NB4 (cell line): ENCODE data around the gene LIX1L.

Experiments
- DNase-seq: peaks from one replicate; pipeline ENCODE4 v3.0.0; 2010; ENCODE audit warnings: low read depth
- H3K4me3 ChIP-seq: one replicate; pipeline ENCODE4 v1.5.1; 2011; ENCODE audit warnings: mild to moderate bottlenecking, low read depth, low read length, moderate library complexity
- CTCF ChIP-seq: IDR thresholded peaks from one replicate; pipeline ENCODE4 v1.5.1; 2012; ENCODE audit warnings: low read depth, low read length
- MYC ChIP-seq: IDR thresholded peaks from 2 replicates; pipeline ENCODE4 v1.6.1; 2011; ENCODE audit warnings: low read depth, low read length
- POLR2A ChIP-seq: IDR thresholded peaks from 2 replicates; pipeline ENCODE4 v1.6.1; 2011; ENCODE audit warnings: mild to moderate bottlenecking; ENCODE audit not compliant: insufficient read length; ENCODE audit errors: extremely low read depth
- TF ChIP-seq, protein P1 (sequence below): IDR thresholded peaks from 2 replicates; pipeline ENCODE4 v1.6.1; 2011; ENCODE audit warnings: low read depth, low read length

Gene LIX1L

GRCh38 chr1:145916745-145917144 is 41.1 kb downstream of the LIX1L start:
- H3K4me3 ChIP-seq = no peak overlapping the region
- TF ChIP-seq POLR2A = no peak
- TF ChIP-seq, protein P1, sequence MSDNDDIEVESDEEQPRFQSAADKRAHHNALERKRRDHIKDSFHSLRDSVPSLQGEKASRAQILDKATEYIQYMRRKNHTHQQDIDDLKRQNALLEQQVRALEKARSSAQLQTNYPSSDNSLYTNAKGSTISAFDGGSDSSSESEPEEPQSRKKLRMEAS = no peak
- TF ChIP-seq MYC = no peak
- TF ChIP-seq CTCF = no peak
- no peak for DNase-seq

DNA sequence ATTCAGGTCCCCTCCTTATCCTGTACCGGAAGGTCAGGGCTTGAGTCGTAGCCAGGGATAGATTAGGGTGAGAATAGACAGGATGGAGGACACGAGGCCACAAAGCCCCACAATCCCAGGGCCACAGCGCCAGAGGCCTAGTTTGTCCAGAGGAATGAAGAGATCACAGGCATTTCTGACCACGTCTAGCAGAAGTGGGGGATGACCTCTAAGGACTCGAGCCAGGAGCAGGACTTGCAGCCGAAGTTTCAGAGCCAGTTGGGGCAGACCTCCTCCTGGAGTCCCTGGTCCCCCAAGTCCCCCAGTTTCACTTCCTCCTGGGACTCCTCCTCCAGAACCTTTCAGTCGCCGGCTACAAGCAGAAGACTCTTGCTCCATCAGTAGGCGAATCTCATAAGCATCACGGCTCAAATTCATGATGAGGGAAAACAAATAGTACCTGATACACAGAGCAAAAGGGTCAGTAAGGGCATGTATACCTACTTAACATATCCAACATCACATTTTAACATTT is 45.6 kb downstream of the LIX1L start:
- TF ChIP-seq MYC = no peak
- no peak for TF ChIP-seq POLR2A
- no peak for TF ChIP-seq CTCF
- TF ChIP-seq, protein P1 = no peak
- no peak overlapping the region for H3K4me3 ChIP-seq
- DNase-seq = peak; percentile 25

GRCh38 chr1:145908653-145909052 is 49.2 kb downstream of the LIX1L start:
- no peak for TF ChIP-seq CTCF
- TF ChIP-seq, protein P1 = no peak
- no peak for TF ChIP-seq POLR2A
- no peak for TF ChIP-seq MYC
- DNase-seq = peak; percentile 69
- H3K4me3 ChIP-seq = no peak overlapping the region

- no peak for TF ChIP-seq MYC
- no peak for TF ChIP-seq POLR2A
- no peak for TF ChIP-seq CTCF
- TF ChIP-seq, protein P1 = no peak
- DNase-seq = no peak
- no peak overlapping the region for H3K4me3 ChIP-seq
Measured at GRCh38 chr1:145906954-145907753, 50.7 kb downstream of the LIX1L start.

GRCh38 chr1:145901312-145902021 is 56.4 kb downstream of the LIX1L start:
- TF ChIP-seq MYC = no peak
- no peak for TF ChIP-seq POLR2A
- TF ChIP-seq, protein P1 = no peak
- no peak for TF ChIP-seq CTCF
- H3K4me3 ChIP-seq = no peak overlapping the region
- peak; percentile 74 for DNase-seq
